ENCODE data around the gene TIGD3. TPM values are rescaled to one million over a fixed set of nuclear protein-coding genes. Genes with fewer than 3 reads are reported as not detected.

Gene TIGD3
- total and polyA plus RNA-seq, 9 of the 15 experiments (the other 6 are each of a cell fraction or from before 2014, with no cell fraction given), result 0.06 to 1.3 (median 0.56) TPM

DNA sequence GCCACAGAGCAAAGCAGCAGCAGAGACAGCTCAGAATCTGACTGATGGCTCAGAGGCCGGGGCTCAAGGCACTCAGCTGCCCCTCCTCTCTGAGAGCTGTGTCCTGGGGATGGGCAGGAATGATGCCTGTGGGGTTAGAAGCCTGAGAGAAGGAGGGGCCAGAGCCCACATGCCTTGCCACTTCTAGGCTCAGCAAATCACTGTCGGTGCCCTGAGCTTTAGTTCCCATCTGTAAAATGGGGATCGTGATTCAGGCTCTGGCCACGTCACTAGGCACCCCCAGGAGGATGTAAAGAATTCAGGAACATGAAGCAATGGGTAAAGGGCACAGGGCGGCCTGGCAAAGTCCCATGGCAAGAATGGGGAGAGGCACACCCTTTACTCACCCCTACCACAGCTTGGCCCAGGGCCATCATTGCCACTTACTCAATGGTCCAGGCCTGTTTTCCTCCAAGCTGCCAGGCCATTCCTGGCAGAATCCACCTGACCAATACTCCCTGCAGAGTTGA lies 43.3 kb upstream of the TIGD3 start:
- FAIRE-seq (no peak), DNase-seq (ENCODE audit: extremely low read depth in 1 of 4, low spot score in 3 of 4) (no peak), ATAC-seq (no peak)
- Histone ChIP-seq H3K4me3 (no peak overlapping the region), H3K9me1 (ENCODE audit: control insufficient read depth, insufficient read depth, low read length) (no peaks in the 10 kb centered on the region), H2AFZ (ENCODE audit: low read depth, low read length) (no peak overlapping the region), H3K4me2 (ENCODE audit: insufficient read depth, low read length) (no peak overlapping the region), H4K20me1 (replicated peaks; ENCODE audit: control insufficient read depth, insufficient read depth, low read length) (no peaks in the 10 kb centered on the region), H3K9ac (ENCODE audit: insufficient read depth in 1 of 2, low read depth in 2 of 2, low read length in 2 of 2) (peak overlapping the region in 1 of 2 experiments; percentile 70; a peak in 1 of 4 replicates), H3K9me3 (replicated peaks; ENCODE audit: control insufficient read depth, insufficient read depth, low read depth, low read length) (no peaks in the 10 kb centered on the region), H3K79me2 (ENCODE audit: control insufficient read depth, insufficient read depth, low read length) (peaks cover 6% of the 10 kb centered on the region; the same call in 2 of the 3 replicates), H3K27me3 (ENCODE audit: control insufficient read depth in 2 of 2, insufficient read depth in 2 of 2, low read length in 2 of 2) (no peaks in the 10 kb centered on the region), H3K36me3 (ENCODE audit: control insufficient read depth, insufficient read depth, low read length) (no peaks in the 10 kb centered on the region), H3K4me1 (replicated peaks in 1 of 2; ENCODE audit: control insufficient read depth in 2 of 2, insufficient read depth in 2 of 2, low read length in 2 of 2) (peaks cover 11 to 45% of the 10 kb centered on the region in 2 experiments; a peak in 4 of 5 replicates), H3K27ac (ENCODE audit: extremely low read depth, low read depth, low read length) (no peak overlapping the region)
- in situ Hi-C loops (cut with MboI) (no loop called here), intact Hi-C loops (cut with micrococcal nuclease) (loop anchor here (10.0 kb wide), 2 partner anchors 86 to 196 kb away; partner anchors contain the start of genes TM7SF2 and ZNHIT2)
- POLR2A ChIA-PET, result interaction anchor here (0.6 to 2.8 kb wide), 15 partner anchors 9 to 241 kb away, joined by 3 to 10 read pairs (median 3); partner anchors contain the start of genes DPF2, MALAT1 and NEAT1
- CTCF ChIA-PET (ENCODE audit: low intra/inter-chr PET ratio), result no interaction called here
- 61% methylated on average over 4 of the region's 5 CpGs for WGBS (ENCODE audit: insufficient coverage, low coverage, missing lambda C conversion rate)
- BruUV-seq (replicated peaks), result no TSS peak
- TF ChIP-seq PTRF (tag; IDR thresholded peaks at IDR 0.05) (no peak), MXD1 (CRISPR knock-in tag; IDR thresholded peaks at IDR 0.05; ENCODE audit: borderline replicate concordance, poor library complexity, severe bottlenecking) (no peak)
